Measurements from ENCODE around the gene FAM217B. TPM values are rescaled to one million over a fixed set of nuclear protein-coding genes. Genes with fewer than 3 reads are reported as not detected.

FAM217B gene
- total and polyA plus RNA-seq, 7 experiments from 2014 or later = 19.3 to 47.4 (median 28.0) TPM

DNA sequence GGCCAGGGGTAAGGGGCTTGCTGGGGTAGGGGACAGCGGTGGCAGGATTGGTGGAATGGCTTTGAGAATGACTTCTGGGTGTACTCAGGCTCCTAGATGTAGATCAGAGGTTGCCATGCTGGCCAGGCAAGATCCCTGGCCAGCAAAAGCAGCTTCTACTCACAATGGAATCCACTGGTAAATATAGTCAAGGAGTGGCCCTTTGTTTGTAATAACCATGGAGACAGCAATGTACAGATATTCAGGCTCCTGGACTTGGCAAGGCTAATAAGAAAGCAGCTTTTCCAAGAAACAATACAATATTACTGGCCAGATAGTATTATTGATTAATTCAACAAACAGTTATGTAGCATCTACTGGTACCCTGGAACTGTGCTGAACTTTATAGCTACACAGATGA, 55.9 kb downstream of the FAM217B start:
- Histone ChIP-seq H3K36me3 (ENCODE audit: control insufficient read depth in 2 of 3, insufficient read depth in 3 of 3, low read length in 3 of 3) (no peaks in the 10 kb centered on the region), H3K27me3 (ENCODE audit: control insufficient read depth in 2 of 2, insufficient read depth in 2 of 2, low read length in 2 of 2) (no peaks in the 10 kb centered on the region), H3K4me1 (ENCODE audit: control insufficient read depth in 2 of 2, insufficient read depth in 2 of 2, low read length in 2 of 2) (no peaks in the 10 kb centered on the region), H3K4me3 (ENCODE audit: low read length) (no peak overlapping the region), H3K9me3 (ENCODE audit: control insufficient read depth in 2 of 3, low read length in 3 of 3) (no peaks in the 10 kb centered on the region), H3K27ac (ENCODE audit: low read depth, low read length) (no peak overlapping the region)
- Mint-ChIP-seq H3K4me1 (peaks cover 0 to 5% (median 0%) of the 10 kb centered on the region in 7 donors), H3K27ac (no peak overlapping the region), H3K9me3 (no peaks in the 10 kb centered on the region), H3K27me3 (peaks cover 3 to 14% (median 4%) of the 10 kb centered on the region in 5 donors), H3K36me3 (peaks cover 0 to 64% (median 50%) of the 10 kb centered on the region in 5 donors), H3K4me3 (no peak overlapping the region)
- intact Hi-C loops (cut with micrococcal nuclease) = no loop called here
- ChIA-PET POLR2A (no interaction called here), CTCF (no interaction called here)
- ATAC-seq (no peak), DNase-seq (no peak)

DNA sequence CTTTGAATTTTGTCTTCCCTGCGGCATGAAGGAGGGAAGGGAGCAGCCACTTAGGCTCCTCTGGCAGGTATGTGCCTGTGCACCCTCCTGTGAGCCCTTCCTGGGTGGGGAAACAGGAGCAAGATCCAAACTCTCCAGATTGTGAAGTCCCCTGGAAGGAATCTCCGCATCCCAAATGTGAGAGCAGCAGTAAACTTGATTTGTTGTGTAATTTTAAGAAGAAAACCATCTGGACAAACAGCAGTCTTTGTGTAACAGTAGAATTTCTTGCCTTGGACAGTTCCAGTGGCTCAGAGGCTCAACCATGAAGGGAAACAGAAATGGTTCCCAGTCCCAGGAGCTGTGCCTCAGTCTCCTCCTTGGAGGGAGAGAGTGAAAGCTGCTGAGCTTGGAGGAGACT, 57.7 kb downstream of the FAM217B start:
- Mint-ChIP-seq H3K27me3 (peaks cover 3 to 14% (median 4%) of the 10 kb centered on the region in 5 donors), H3K4me1 (peaks cover 0 to 5% (median 0%) of the 10 kb centered on the region in 7 donors), H3K27ac (no peak overlapping the region), H3K4me3 (no peak overlapping the region), H3K9me3 (no peaks in the 10 kb centered on the region), H3K36me3 (peaks cover 0 to 69% (median 49%) of the 10 kb centered on the region in 5 donors)
- DNase-seq = no peak
- Histone ChIP-seq H3K4me1 (ENCODE audit: control insufficient read depth in 2 of 2, insufficient read depth in 2 of 2, low read length in 2 of 2) (no peaks in the 10 kb centered on the region), H3K27me3 (ENCODE audit: control insufficient read depth in 2 of 2, insufficient read depth in 2 of 2, low read length in 2 of 2) (no peaks in the 10 kb centered on the region), H3K4me3 (ENCODE audit: low read length) (no peak overlapping the region), H3K9me3 (ENCODE audit: control insufficient read depth in 2 of 3, low read length in 3 of 3) (no peaks in the 10 kb centered on the region), H3K27ac (ENCODE audit: low read depth, low read length) (no peak overlapping the region), H3K36me3 (ENCODE audit: control insufficient read depth in 2 of 3, insufficient read depth in 3 of 3, low read length in 3 of 3) (no peaks in the 10 kb centered on the region)
- CTCF ChIA-PET = interaction anchor here (0.6 kb wide), 1 partner anchor 301 kb away, joined by 3 read pairs; no protein-coding TSS in a partner anchor
- POLR2A ChIA-PET = no interaction called here
- intact Hi-C loops (cut with micrococcal nuclease) = no loop called here
- no peak for ATAC-seq

Other genes starting within 250 kb of the FAM217B start
- 1 to 10 TPM; 2.5 to 7.8 (median 3.8) TPM for gene SYCP2, start 6.8 kb upstream of the FAM217B start, total RNA-seq
- under 1 TPM; 0.47 to 0.76 TPM for gene SYCP2, start 6.8 kb upstream of the FAM217B start, polyA plus RNA-seq
- 10 to 100 TPM in 2 of 5 experiments, 1 to 10 TPM in 3; 4.1 to 11.8 (median 7.5) TPM for gene PPP1R3D, start 84 bp upstream of the FAM217B start, total RNA-seq
- 1 to 10 TPM; 1.6 to 1.7 TPM for gene PPP1R3D, start 84 bp upstream of the FAM217B start, polyA plus RNA-seq
- gene CDH26, start 18.0 kb downstream of the FAM217B start, total RNA-seq = 1 to 10 TPM in 4 of 5 experiments, under 1 TPM in 1; 0.58 to 6.6 (median 3.2) TPM
- under 1 TPM in 1 of 2 donors, not detected in 1; 0.09 TPM for gene CDH26, start 18.0 kb downstream of the FAM217B start, polyA plus RNA-seq